CD4-positive, CD25-positive, alpha-beta regulatory T cell (primary cell): ENCODE data around the gene GEMIN7. TPM values are rescaled to one million over a fixed set of nuclear protein-coding genes. Genes with fewer than 3 reads are reported as not detected.
A peak's percentile ranks its signal among the peaks of the same experiment; 100 is the strongest.

Experiments
- ATAC-seq, 2 donors: fragments of 150-1000 bp; cut with Tn5 transposase; one replicate each; pipeline ENCODE4 v1.10.0; 2021; ENCODE audit warnings: low read depth in 2 of 2, moderate number of reproducible peaks in 2 of 2, moderate library complexity in 1 of 2
- DNase-seq, 3 donors: peaks; one replicate each; pipeline versions ENCODE4 v3.0.0 to v3.0.0-alpha.2; 2012 to 2022; ENCODE audit warnings: mixed read lengths in 1 of 3
- H3K27ac ChIP-seq: one replicate; pipeline ENCODE4 v1.7.0; 2013; ENCODE audit warnings: mild to moderate bottlenecking, low read length; ENCODE audit not compliant: insufficient read depth, poor library complexity, severe bottlenecking
- H3K27me3 ChIP-seq: one replicate; pipeline ENCODE4 v1.7.0; 2013; ENCODE audit warnings: low read length; ENCODE audit not compliant: control insufficient read depth, insufficient read depth
- H3K36me3 ChIP-seq: one replicate; pipeline ENCODE4 v1.7.0; 2013; ENCODE audit warnings: mild to moderate bottlenecking, low read length, moderate library complexity; ENCODE audit not compliant: control insufficient read depth, insufficient read depth
- H3K4me1 ChIP-seq: 2 replicates; pipeline ENCODE4 v1.7.0; 2013; ENCODE audit warnings: mild to moderate bottlenecking, low read length; ENCODE audit not compliant: insufficient read depth, control insufficient read depth, poor library complexity, severe bottlenecking
- H3K4me3 ChIP-seq: one replicate; pipeline ENCODE4 v1.7.0; 2013; ENCODE audit warnings: low read depth, mild to moderate bottlenecking, low read length, moderate library complexity
- H3K9me3 ChIP-seq, 2 experiments: 1 replicate in 1 of 2; 2 replicates in 1 of 2; pipeline ENCODE4 v1.7.0; 2013; ENCODE audit warnings: low read length in 2 of 2, mild to moderate bottlenecking in 1 of 2, moderate library complexity in 1 of 2; ENCODE audit not compliant: control insufficient read depth in 2 of 2
- H3K27ac Mint-ChIP-seq, 3 donors: one replicate each; pipeline ENCODE4 v1.8.0; 2020 to 2022; ENCODE audit warnings: mild to moderate bottlenecking in 3 of 3, mixed read lengths in 3 of 3, moderate library complexity in 2 of 3
- H3K27me3 Mint-ChIP-seq: one replicate; pipeline ENCODE4 v1.8.0; 2022; ENCODE audit warnings: mild to moderate bottlenecking, mixed read lengths
- H3K36me3 Mint-ChIP-seq: one replicate; pipeline ENCODE4 v1.8.0; 2020; ENCODE audit warnings: mixed read lengths
- H3K4me1 Mint-ChIP-seq, 4 donors: one replicate each; pipeline ENCODE4 v1.8.0; 2020 to 2022; ENCODE audit warnings: mixed read lengths in 4 of 4, mild to moderate bottlenecking in 1 of 4
- H3K4me3 Mint-ChIP-seq, 4 donors: one replicate each; pipeline ENCODE4 v1.8.0; 2020 to 2022; ENCODE audit warnings: mild to moderate bottlenecking in 4 of 4, mixed read lengths in 4 of 4, moderate library complexity in 3 of 4
- H3K9me3 Mint-ChIP-seq, 7 donors: one replicate each; pipeline ENCODE4 v1.8.0; 2020 to 2022; ENCODE audit warnings: mixed read lengths in 7 of 7, mild to moderate bottlenecking in 3 of 7, moderate library complexity in 2 of 7
- polyA plus RNA-seq, 4 donors: library from polyadenylated mRNA; unstranded; fragments of 300-500 nt; fragmentation: Illumina TruSeq; gene quantifications; one replicate each; pipeline ENCODE4 v1.2.3, GENCODE V29; 2021
- total RNA-seq: library from RNA; stranded (reverse); gene quantifications from one replicate; pipeline ENCODE4 v1.2.3, GENCODE V29; 2022

GEMIN7 gene, protein sequence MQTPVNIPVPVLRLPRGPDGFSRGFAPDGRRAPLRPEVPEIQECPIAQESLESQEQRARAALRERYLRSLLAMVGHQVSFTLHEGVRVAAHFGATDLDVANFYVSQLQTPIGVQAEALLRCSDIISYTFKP
- total RNA-seq (6.6 TPM), polyA plus RNA-seq (10 to 100 TPM; 64.6 to 93.1 (median 79.7) TPM)

DNA sequence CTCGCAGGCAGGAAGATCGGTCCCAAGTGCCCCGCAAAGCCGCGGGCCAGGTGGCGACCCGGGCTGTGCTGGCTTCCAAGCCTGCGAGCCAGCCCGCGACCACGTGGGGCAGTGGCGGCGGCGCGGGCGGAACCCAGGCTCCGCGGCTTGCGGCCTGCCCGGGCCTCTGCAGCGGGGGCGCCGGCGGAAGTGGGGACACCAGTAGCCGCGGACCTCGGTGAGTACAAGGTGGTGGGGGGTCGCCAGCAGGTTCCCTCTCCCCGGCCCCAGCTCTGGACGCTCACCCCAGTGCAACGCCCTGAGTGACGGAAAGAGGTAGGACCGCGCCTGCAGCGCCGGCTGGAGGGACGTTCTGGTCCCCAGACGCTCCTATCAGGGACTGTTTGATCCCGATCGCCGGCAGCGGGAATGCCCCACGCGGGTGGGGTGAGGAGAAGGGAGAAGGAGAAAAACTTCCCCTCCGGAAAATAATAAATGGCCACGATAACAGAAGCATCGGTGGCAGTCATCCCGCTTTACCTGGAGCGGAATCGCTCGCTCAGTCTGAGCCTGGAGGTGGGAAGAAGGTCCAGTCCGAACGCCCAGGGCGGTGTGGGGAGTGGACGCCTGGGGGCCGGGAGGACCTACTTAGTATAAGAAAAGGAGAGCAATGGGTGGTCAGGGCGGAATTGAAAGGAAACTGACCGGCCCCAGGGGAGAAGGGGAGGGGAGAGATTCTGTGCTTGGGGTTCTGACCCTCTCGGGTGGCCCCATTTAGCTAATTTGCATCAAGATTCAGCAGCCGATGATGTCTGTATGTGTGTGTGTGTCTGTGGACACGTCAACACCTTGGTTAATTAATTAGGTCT is at the start of gene GEMIN7:
TSS of gene GEMIN7 (plus strand) at position 198 of the 848 bp plus-strand sequence. CDS start 10,855 bp downstream, outside the sequence.
- H3K36me3 Mint-ChIP-seq: peaks cover 10% of the 10 kb centered on the region
- peaks cover 6 to 63% (median 26%) of the 10 kb centered on the region in 4 donors for H3K4me1 Mint-ChIP-seq
- peak within 1 kb of the TSS; percentile 90 to 97 (median 92) for H3K4me3 Mint-ChIP-seq
- DNase-seq (peak; percentile 64 to 87 (median 77)), ATAC-seq (peak; percentile 70 to 77)
- Histone ChIP-seq H3K27ac (peak within 1 kb of the TSS; percentile 72), H3K4me3 (peak within 1 kb of the TSS; percentile 88), H3K9me3 (no peaks in the 10 kb centered on the region), H3K4me1 (peaks cover 43% of the 10 kb centered on the region), H3K27me3 (no peaks in the 10 kb centered on the region), H3K36me3 (peaks cover 9% of the 10 kb centered on the region)
- H3K9me3 Mint-ChIP-seq: peaks cover 0 to 1% (median 0%) of the 10 kb centered on the region in 7 donors
- no peaks in the 10 kb centered on the region for H3K27me3 Mint-ChIP-seq
- H3K27ac Mint-ChIP-seq: peak within 1 kb of the TSS; percentile 94 to 96 (median 95)

DNA sequence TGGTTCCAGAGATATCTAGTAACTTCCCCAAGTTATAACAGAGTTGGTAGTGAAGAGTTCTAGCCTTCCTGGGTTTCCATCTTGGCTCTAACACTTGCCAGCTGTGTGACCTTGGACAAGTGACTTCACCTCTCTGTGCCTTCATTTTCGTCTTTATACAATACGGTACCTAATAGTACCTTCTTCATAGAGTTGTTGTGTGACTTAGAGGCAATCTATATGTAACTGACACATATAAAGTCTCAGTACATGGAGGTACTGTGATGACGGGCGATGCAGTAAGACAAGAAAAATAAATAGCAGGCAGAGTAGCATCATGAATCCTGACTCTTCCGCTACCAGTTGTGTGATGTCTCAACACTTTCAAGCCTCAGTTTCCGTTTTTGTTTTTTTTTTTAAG is 48.2 kb upstream of the GEMIN7 start:
- peaks cover 12% of the 10 kb centered on the region for H3K36me3 Mint-ChIP-seq
- no peak overlapping the region for H3K27ac ChIP-seq
- H3K27ac Mint-ChIP-seq: no peak overlapping the region
- ATAC-seq (no peak), DNase-seq (no peak)
- H3K4me3 Mint-ChIP-seq: no peak overlapping the region
- no peak overlapping the region for H3K4me3 ChIP-seq
- no peaks in the 10 kb centered on the region for H3K27me3 ChIP-seq
- peaks cover 0 to 2% (median 0%) of the 10 kb centered on the region in 4 donors for H3K4me1 Mint-ChIP-seq
- H3K9me3 Mint-ChIP-seq: no peaks in the 10 kb centered on the region
- H3K36me3 ChIP-seq: peaks cover 39% of the 10 kb centered on the region
- no peaks in the 10 kb centered on the region for H3K4me1 ChIP-seq
- no peaks in the 10 kb centered on the region for H3K27me3 Mint-ChIP-seq
- no peaks in the 10 kb centered on the region for H3K9me3 ChIP-seq

DNA sequence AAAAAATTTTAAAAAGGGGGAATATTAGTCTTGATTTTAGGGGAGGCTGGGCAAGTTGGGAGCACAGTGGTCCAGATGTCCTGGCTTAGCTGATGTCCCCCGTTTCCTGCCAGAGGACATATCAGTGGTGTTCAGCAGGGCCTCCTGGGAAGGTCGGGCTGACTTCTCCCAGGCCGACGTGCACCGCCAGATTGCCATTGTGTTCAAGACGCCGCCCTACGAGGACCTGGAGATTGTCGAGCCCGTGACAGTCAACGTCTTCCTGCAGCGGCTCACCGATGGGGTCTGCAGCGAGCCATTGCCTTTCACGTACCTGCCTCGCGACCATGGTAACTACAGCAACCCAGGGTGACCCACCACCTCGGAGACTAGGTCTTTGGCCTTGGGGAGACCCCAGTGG is 46.6 kb upstream of the GEMIN7 start:
- H3K36me3 ChIP-seq: peaks cover 39% of the 10 kb centered on the region
- Mint-ChIP-seq H3K36me3 (peaks cover 8% of the 10 kb centered on the region), H3K9me3 (no peaks in the 10 kb centered on the region), H3K27me3 (no peaks in the 10 kb centered on the region), H3K27ac (no peak overlapping the region), H3K4me3 (no peak overlapping the region), H3K4me1 (no peaks in the 10 kb centered on the region)
- no peak overlapping the region for H3K27ac ChIP-seq
- no peak for ATAC-seq
- H3K27me3 ChIP-seq: no peaks in the 10 kb centered on the region
- H3K4me1 ChIP-seq: no peaks in the 10 kb centered on the region
- H3K4me3 ChIP-seq: no peak overlapping the region
- no peak for DNase-seq
- H3K9me3 ChIP-seq: no peaks in the 10 kb centered on the region

DNA sequence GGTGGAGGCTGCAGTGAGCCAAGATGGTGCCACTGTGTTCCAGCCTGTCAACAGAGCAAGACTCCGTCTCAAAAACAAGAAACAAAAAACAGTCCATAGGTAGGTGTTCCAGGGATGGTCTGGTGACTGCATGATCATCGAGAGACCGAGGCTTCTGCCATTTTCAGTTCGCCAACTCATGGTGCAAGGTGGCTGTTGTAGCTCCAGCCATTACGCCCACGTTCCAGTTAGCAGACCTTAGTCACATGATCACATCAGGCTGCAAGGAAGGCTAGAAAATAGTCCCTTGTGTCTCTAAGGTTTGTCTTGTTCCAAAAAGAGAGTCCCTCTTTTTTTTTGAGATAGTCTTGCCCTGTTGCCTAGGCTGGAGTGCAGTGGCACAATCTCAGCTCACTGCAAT is 43.3 kb upstream of the GEMIN7 start:
- H3K36me3 Mint-ChIP-seq: peaks cover 16% of the 10 kb centered on the region
- Histone ChIP-seq H3K4me1 (peaks cover 14% of the 10 kb centered on the region), H3K27ac (no peak overlapping the region), H3K9me3 (no peaks in the 10 kb centered on the region), H3K27me3 (no peaks in the 10 kb centered on the region), H3K36me3 (peaks cover 22% of the 10 kb centered on the region), H3K4me3 (no peak overlapping the region)
- DNase-seq (no peak), ATAC-seq (no peak)
- peaks cover 0 to 18% (median 11%) of the 10 kb centered on the region in 4 donors for H3K4me1 Mint-ChIP-seq
- no peak overlapping the region for H3K27ac Mint-ChIP-seq
- no peaks in the 10 kb centered on the region for H3K9me3 Mint-ChIP-seq
- no peak overlapping the region for H3K4me3 Mint-ChIP-seq
- H3K27me3 Mint-ChIP-seq: no peaks in the 10 kb centered on the region

DNA sequence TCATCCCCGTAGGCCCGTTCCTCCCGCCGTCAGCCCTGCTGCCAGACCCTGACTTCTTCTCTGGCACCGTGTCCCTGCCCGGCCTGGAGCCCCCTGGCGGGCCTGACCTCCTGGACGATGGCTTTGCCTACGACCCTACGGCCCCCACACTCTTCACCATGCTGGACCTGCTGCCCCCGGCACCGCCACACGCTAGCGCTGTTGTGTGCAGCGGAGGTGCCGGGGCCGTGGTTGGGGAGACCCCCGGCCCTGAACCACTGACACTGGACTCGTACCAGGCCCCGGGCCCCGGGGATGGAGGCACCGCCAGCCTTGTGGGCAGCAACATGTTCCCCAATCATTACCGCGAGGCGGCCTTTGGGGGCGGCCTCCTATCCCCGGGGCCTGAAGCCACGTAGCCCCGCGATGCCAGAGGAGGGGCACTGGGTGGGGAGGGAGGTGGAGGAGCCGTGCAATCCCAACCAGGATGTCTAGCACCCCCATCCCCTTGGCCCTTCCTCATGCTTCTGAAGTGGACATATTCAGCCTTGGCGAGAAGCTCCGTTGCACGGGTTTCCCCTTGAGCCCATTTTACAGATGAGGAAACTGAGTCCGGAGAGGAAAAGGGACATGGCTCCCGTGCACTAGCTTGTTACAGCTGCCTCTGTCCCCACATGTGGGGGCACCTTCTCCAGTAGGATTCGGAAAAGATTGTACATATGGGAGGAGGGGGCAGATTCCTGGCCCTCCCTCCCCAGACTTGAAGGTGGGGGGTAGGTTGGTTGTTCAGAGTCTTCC is 41.5 kb upstream of the GEMIN7 start:
- Mint-ChIP-seq H3K27ac (peak overlapping the region in 2 of 3 donors; percentile 84 to 99), H3K4me3 (peak overlapping the region in 3 of 4 donors; percentile 54 to 67 (median 59)), H3K4me1 (peaks cover 0 to 33% (median 22%) of the 10 kb centered on the region in 4 donors), H3K9me3 (no peaks in the 10 kb centered on the region), H3K27me3 (no peaks in the 10 kb centered on the region), H3K36me3 (peaks cover 25% of the 10 kb centered on the region)
- ATAC-seq (no peak), DNase-seq (no peak)
- Histone ChIP-seq H3K27me3 (no peaks in the 10 kb centered on the region), H3K4me3 (no peak overlapping the region), H3K4me1 (peaks cover 25% of the 10 kb centered on the region), H3K27ac (no peak overlapping the region), H3K9me3 (no peaks in the 10 kb centered on the region), H3K36me3 (peaks cover 30% of the 10 kb centered on the region)

DNA sequence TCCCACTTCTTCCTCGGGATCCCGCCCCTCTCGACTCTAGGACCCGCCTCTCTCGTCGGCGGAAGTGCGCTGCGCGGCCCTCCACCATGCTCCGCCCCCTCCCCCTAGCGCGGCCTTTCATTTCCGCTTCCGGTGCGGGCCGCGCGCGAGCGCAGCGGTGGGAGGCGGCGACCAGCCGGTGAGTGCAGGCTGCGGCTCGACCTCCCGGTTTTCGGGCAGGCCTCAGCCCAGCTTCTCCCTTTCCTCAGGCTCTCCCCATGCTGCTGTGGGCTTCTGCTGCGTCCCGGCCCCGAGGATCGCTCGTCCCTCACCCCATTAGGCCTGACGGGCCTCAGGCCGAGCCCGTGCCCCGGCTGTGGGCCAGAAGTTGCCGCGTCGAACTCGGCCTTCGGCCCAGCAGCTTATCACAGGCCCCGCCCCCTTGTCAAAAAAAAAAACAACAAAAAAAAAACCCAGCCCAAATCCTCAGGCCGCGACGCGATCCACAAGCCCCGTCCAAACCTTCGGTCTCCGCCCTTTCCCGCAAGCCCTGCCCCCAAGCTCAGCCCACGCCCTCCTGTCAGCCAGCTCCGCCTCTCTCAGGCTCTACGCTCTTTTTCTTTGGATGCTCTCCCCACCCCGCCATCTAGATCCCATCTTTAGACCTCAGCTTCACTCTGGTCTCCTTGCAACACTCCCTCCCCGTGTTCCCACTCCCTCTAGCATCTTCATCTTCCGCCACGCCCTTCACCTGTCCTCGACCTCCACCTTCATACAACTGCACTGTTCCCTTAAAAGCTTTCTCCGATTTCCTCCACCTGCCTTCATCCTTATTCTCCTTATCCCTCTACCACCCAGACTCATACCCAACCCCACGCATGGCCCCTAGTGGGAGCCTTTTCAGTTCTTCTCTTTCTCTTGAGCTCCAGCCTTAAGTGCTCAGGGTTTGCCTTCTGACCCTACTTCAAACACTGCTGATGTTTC is 39.8 kb upstream of the GEMIN7 start, which contains the start of gene CLASRP:
TSS of gene CLASRP (plus strand) at position 115 of the 963 bp plus-strand sequence. CDS start 1,168 bp downstream, outside the sequence.
- Histone ChIP-seq H3K36me3 (peaks cover 35% of the 10 kb centered on the region), H3K4me3 (peak within 1 kb of the TSS; percentile 86), H3K27ac (peak within 1 kb of the TSS; percentile 98), H3K9me3 (no peaks in the 10 kb centered on the region), H3K4me1 (peaks cover 25% of the 10 kb centered on the region), H3K27me3 (no peaks in the 10 kb centered on the region)
- H3K4me1 Mint-ChIP-seq: peaks cover 0 to 37% (median 22%) of the 10 kb centered on the region in 4 donors
- H3K9me3 Mint-ChIP-seq: no peaks in the 10 kb centered on the region
- peaks cover 21% of the 10 kb centered on the region for H3K36me3 Mint-ChIP-seq
- ATAC-seq (peak; percentile 91 to 94), DNase-seq (peak; percentile 86 to 90 (median 86))
- no peaks in the 10 kb centered on the region for H3K27me3 Mint-ChIP-seq
- H3K4me3 Mint-ChIP-seq: peak within 1 kb of the TSS; percentile 91 to 99 (median 97)
- H3K27ac Mint-ChIP-seq: peak within 1 kb of the TSS; percentile 96 to 100 (median 99)
